Measurements from ENCODE around the gene DDX23.

Gene DDX23

GRCh38 chr12:48832321-48833060 is 19.5 kb downstream of the DDX23 start:
- H3K27me3 ChIP-seq (ENCODE audit: low read depth, low read length) = no peaks in the 10 kb centered on the region
- H3K27ac ChIP-seq (ENCODE audit: low read length) = no peak overlapping the region
- H3K9me3 ChIP-seq (ENCODE audit: control insufficient read depth in 1 of 2, low read length in 2 of 2) = no peaks in the 10 kb centered on the region
- no peak overlapping the region for H3K4me3 ChIP-seq (ENCODE audit: low read depth in 1 of 2, low read length in 2 of 2)
- peaks cover 81 to 89% of the 10 kb centered on the region in 2 donors for H3K36me3 ChIP-seq (ENCODE audit: control insufficient read depth in 1 of 2, insufficient read depth in 2 of 2, low read length in 2 of 2)
- H3K4me1 ChIP-seq (ENCODE audit: control insufficient read depth in 1 of 2, insufficient read depth in 2 of 2, low read length in 2 of 2) = no peaks in the 10 kb centered on the region

- Histone ChIP-seq H3K36me3 (ENCODE audit: control insufficient read depth in 1 of 2, insufficient read depth in 2 of 2, low read length in 2 of 2) (peaks cover 72 to 89% of the 10 kb centered on the region in 2 donors), H3K4me1 (ENCODE audit: control insufficient read depth in 1 of 2, insufficient read depth in 2 of 2, low read length in 2 of 2) (no peaks in the 10 kb centered on the region)
Observed at GRCh38 chr12:48831257-48831656, 20.7 kb downstream of the DDX23 start.

GRCh38 chr12:48828841-48829575 is 23.0 kb downstream of the DDX23 start:
- Histone ChIP-seq H3K9me3 (ENCODE audit: control insufficient read depth in 1 of 2, low read length in 2 of 2) (no peaks in the 10 kb centered on the region), H3K4me3 (ENCODE audit: low read depth in 1 of 2, low read length in 2 of 2) (no peak overlapping the region), H3K36me3 (ENCODE audit: control insufficient read depth in 1 of 2, insufficient read depth in 2 of 2, low read length in 2 of 2) (peaks cover 61 to 84% of the 10 kb centered on the region in 2 donors), H3K27me3 (ENCODE audit: low read depth, low read length) (no peaks in the 10 kb centered on the region), H3K27ac (ENCODE audit: low read length) (no peak overlapping the region), H3K4me1 (ENCODE audit: control insufficient read depth in 1 of 2, insufficient read depth in 2 of 2, low read length in 2 of 2) (no peaks in the 10 kb centered on the region)

More at GRCh38 chr12:48831257-48831656, 20.7 kb downstream of the DDX23 start:
- Histone ChIP-seq H3K27me3 (ENCODE audit: low read depth, low read length) (no peaks in the 10 kb centered on the region), H3K9me3 (ENCODE audit: control insufficient read depth in 1 of 2, low read length in 2 of 2) (no peaks in the 10 kb centered on the region), H3K27ac (ENCODE audit: low read length) (no peak overlapping the region), H3K4me3 (ENCODE audit: low read depth in 1 of 2, low read length in 2 of 2) (no peak overlapping the region)

- no peaks in the 10 kb centered on the region for H3K4me1 ChIP-seq (ENCODE audit: control insufficient read depth in 1 of 2, insufficient read depth in 2 of 2, low read length in 2 of 2)
- no peaks in the 10 kb centered on the region for H3K9me3 ChIP-seq (ENCODE audit: control insufficient read depth in 1 of 2, low read length in 2 of 2)
- H3K27me3 ChIP-seq (ENCODE audit: low read depth, low read length) = no peaks in the 10 kb centered on the region
- peaks cover 55 to 84% of the 10 kb centered on the region in 2 donors for H3K36me3 ChIP-seq (ENCODE audit: control insufficient read depth in 1 of 2, insufficient read depth in 2 of 2, low read length in 2 of 2)
- no peak overlapping the region for H3K4me3 ChIP-seq (ENCODE audit: low read depth in 1 of 2, low read length in 2 of 2)
- no peak overlapping the region for H3K27ac ChIP-seq (ENCODE audit: low read length)
Observed at GRCh38 chr12:48828293-48828692, 23.7 kb downstream of the DDX23 start.

- H3K9me3 ChIP-seq (ENCODE audit: control insufficient read depth in 1 of 2, low read length in 2 of 2) = no peaks in the 10 kb centered on the region
- no peaks in the 10 kb centered on the region for H3K27me3 ChIP-seq (ENCODE audit: low read depth, low read length)
- no peak overlapping the region for H3K27ac ChIP-seq (ENCODE audit: low read length)
- no peak overlapping the region for H3K4me3 ChIP-seq (ENCODE audit: low read depth in 1 of 2, low read length in 2 of 2)
- peaks cover 48 to 77% of the 10 kb centered on the region in 2 donors for H3K36me3 ChIP-seq (ENCODE audit: control insufficient read depth in 1 of 2, insufficient read depth in 2 of 2, low read length in 2 of 2)
- no peaks in the 10 kb centered on the region for H3K4me1 ChIP-seq (ENCODE audit: control insufficient read depth in 1 of 2, insufficient read depth in 2 of 2, low read length in 2 of 2)
Observed at GRCh38 chr12:48827513-48828096, 24.4 kb downstream of the DDX23 start.

GRCh38 chr12:48827026-48827425 is 24.9 kb downstream of the DDX23 start:
- H3K27me3 ChIP-seq (ENCODE audit: low read depth, low read length) = no peaks in the 10 kb centered on the region
- H3K4me3 ChIP-seq (ENCODE audit: low read depth in 1 of 2, low read length in 2 of 2) = no peak overlapping the region
- no peaks in the 10 kb centered on the region for H3K4me1 ChIP-seq (ENCODE audit: control insufficient read depth in 1 of 2, insufficient read depth in 2 of 2, low read length in 2 of 2)
- no peaks in the 10 kb centered on the region for H3K9me3 ChIP-seq (ENCODE audit: control insufficient read depth in 1 of 2, low read length in 2 of 2)
- peaks cover 42 to 72% of the 10 kb centered on the region in 2 donors for H3K36me3 ChIP-seq (ENCODE audit: control insufficient read depth in 1 of 2, insufficient read depth in 2 of 2, low read length in 2 of 2)
- H3K27ac ChIP-seq (ENCODE audit: low read length) = no peak overlapping the region

- Histone ChIP-seq H3K9me3 (ENCODE audit: control insufficient read depth in 1 of 2, low read length in 2 of 2) (no peaks in the 10 kb centered on the region), H3K27ac (ENCODE audit: low read length) (no peak overlapping the region), H3K27me3 (ENCODE audit: low read depth, low read length) (no peaks in the 10 kb centered on the region), H3K4me1 (ENCODE audit: control insufficient read depth in 1 of 2, insufficient read depth in 2 of 2, low read length in 2 of 2) (no peaks in the 10 kb centered on the region), H3K4me3 (ENCODE audit: low read depth in 1 of 2, low read length in 2 of 2) (no peak overlapping the region), H3K36me3 (ENCODE audit: control insufficient read depth in 1 of 2, insufficient read depth in 2 of 2, low read length in 2 of 2) (peaks cover 35 to 65% of the 10 kb centered on the region in 2 donors)
Observed at GRCh38 chr12:48826209-48826855, 25.6 kb downstream of the DDX23 start.

- H3K9me3 ChIP-seq (ENCODE audit: control insufficient read depth in 1 of 2, low read length in 2 of 2) = no peaks in the 10 kb centered on the region
- no peak overlapping the region for H3K27ac ChIP-seq (ENCODE audit: low read length)
- no peak overlapping the region for H3K4me3 ChIP-seq (ENCODE audit: low read depth in 1 of 2, low read length in 2 of 2)
- peaks cover 22 to 50% of the 10 kb centered on the region in 2 donors for H3K36me3 ChIP-seq (ENCODE audit: control insufficient read depth in 1 of 2, insufficient read depth in 2 of 2, low read length in 2 of 2)
- H3K4me1 ChIP-seq (ENCODE audit: control insufficient read depth in 1 of 2, insufficient read depth in 2 of 2, low read length in 2 of 2) = no peaks in the 10 kb centered on the region
- no peaks in the 10 kb centered on the region for H3K27me3 ChIP-seq (ENCODE audit: low read depth, low read length)
Observed at GRCh38 chr12:48824905-48825304, 27.1 kb downstream of the DDX23 start.

- H3K27me3 ChIP-seq (ENCODE audit: low read depth, low read length) = no peaks in the 10 kb centered on the region
- H3K9me3 ChIP-seq (ENCODE audit: control insufficient read depth in 1 of 2, low read length in 2 of 2) = no peaks in the 10 kb centered on the region
- peaks cover 15 to 42% of the 10 kb centered on the region in 2 donors for H3K36me3 ChIP-seq (ENCODE audit: control insufficient read depth in 1 of 2, insufficient read depth in 2 of 2, low read length in 2 of 2)
- no peaks in the 10 kb centered on the region for H3K4me1 ChIP-seq (ENCODE audit: control insufficient read depth in 1 of 2, insufficient read depth in 2 of 2, low read length in 2 of 2)
- H3K4me3 ChIP-seq (ENCODE audit: low read depth in 1 of 2, low read length in 2 of 2) = no peak overlapping the region
- H3K27ac ChIP-seq (ENCODE audit: low read length) = no peak overlapping the region
Observed at GRCh38 chr12:48824112-48824511, 27.9 kb downstream of the DDX23 start.

GRCh38 chr12:48823281-48823680 is 28.7 kb downstream of the DDX23 start:
- Histone ChIP-seq H3K4me3 (ENCODE audit: low read depth in 1 of 2, low read length in 2 of 2) (no peak overlapping the region), H3K36me3 (ENCODE audit: control insufficient read depth in 1 of 2, insufficient read depth in 2 of 2, low read length in 2 of 2) (peaks cover 6 to 34% of the 10 kb centered on the region in 2 donors), H3K27me3 (ENCODE audit: low read depth, low read length) (no peaks in the 10 kb centered on the region), H3K4me1 (ENCODE audit: control insufficient read depth in 1 of 2, insufficient read depth in 2 of 2, low read length in 2 of 2) (no peaks in the 10 kb centered on the region), H3K9me3 (ENCODE audit: control insufficient read depth in 1 of 2, low read length in 2 of 2) (no peaks in the 10 kb centered on the region), H3K27ac (ENCODE audit: low read length) (no peak overlapping the region)

- Histone ChIP-seq H3K27ac (ENCODE audit: low read length) (no peak overlapping the region), H3K4me1 (ENCODE audit: control insufficient read depth in 1 of 2, insufficient read depth in 2 of 2, low read length in 2 of 2) (peaks cover 2 to 3% of the 10 kb centered on the region in 2 donors), H3K36me3 (ENCODE audit: control insufficient read depth in 1 of 2, insufficient read depth in 2 of 2, low read length in 2 of 2) (peaks cover 3 to 28% of the 10 kb centered on the region in 2 donors), H3K4me3 (ENCODE audit: low read depth in 1 of 2, low read length in 2 of 2) (no peak overlapping the region), H3K9me3 (ENCODE audit: control insufficient read depth in 1 of 2, low read length in 2 of 2) (no peaks in the 10 kb centered on the region), H3K27me3 (ENCODE audit: low read depth, low read length) (no peaks in the 10 kb centered on the region)
Observed at GRCh38 chr12:48822711-48823110, 29.3 kb downstream of the DDX23 start.
